ENCODE data around the gene LRP1B. TPM values are rescaled to one million over a fixed set of nuclear protein-coding genes. Genes with fewer than 3 reads are reported as not detected.
"Not testable (repeated sequence)": the region's sequence is repeated elsewhere in the genome, so short reads cannot be mapped to it uniquely, and the experiment has no call there.

LRP1B gene
- total RNA-seq, 1 donor from 2014 or later: 0.54 TPM

GRCh38 chr2:141828761-141829160 lies 302.1 kb downstream of the LRP1B start:
- no peak for DNase-seq (ENCODE audit: low read depth, low spot score)
- H3K4me3 Mint-ChIP-seq: no peak overlapping the region

GRCh38 chr2:141824790-141825189 lies 306.0 kb downstream of the LRP1B start:
- DNase-seq (ENCODE audit: low read depth, low spot score): no peak
- no peak for TF ChIP-seq CTCF (conservative IDR thresholded peaks at IDR 0.05)
- H3K27ac Mint-ChIP-seq (ENCODE audit: unreplicated experiment): no peak overlapping the region
- H3K4me3 Mint-ChIP-seq: no peak overlapping the region
- no peaks in the 10 kb centered on the region for H3K27me3 Mint-ChIP-seq (ENCODE audit: low read depth)
- no peaks in the 10 kb centered on the region for H3K36me3 Mint-ChIP-seq (ENCODE audit: low read depth)
- no peaks in the 10 kb centered on the region for H3K4me1 Mint-ChIP-seq
- no peaks in the 10 kb centered on the region for H3K9me3 Mint-ChIP-seq

More at GRCh38 chr2:141828761-141829160, 302.1 kb downstream of the LRP1B start:
- no peaks in the 10 kb centered on the region for H3K27me3 Mint-ChIP-seq (ENCODE audit: low read depth)
- no peak for TF ChIP-seq CTCF (conservative IDR thresholded peaks at IDR 0.05)
- H3K36me3 Mint-ChIP-seq (ENCODE audit: low read depth): no peaks in the 10 kb centered on the region
- no peak overlapping the region for H3K27ac Mint-ChIP-seq (ENCODE audit: unreplicated experiment)
- no peaks in the 10 kb centered on the region for H3K4me1 Mint-ChIP-seq
- H3K9me3 Mint-ChIP-seq: no peaks in the 10 kb centered on the region

- DNase-seq (ENCODE audit: low read depth, low spot score): no peak
- Mint-ChIP-seq H3K4me3 (no peak overlapping the region), H3K27me3 (ENCODE audit: low read depth) (no peaks in the 10 kb centered on the region), H3K36me3 (ENCODE audit: low read depth) (no peaks in the 10 kb centered on the region), H3K27ac (ENCODE audit: unreplicated experiment) (no peak overlapping the region), H3K9me3 (peaks cover 3% of the 10 kb centered on the region), H3K4me1 (no peaks in the 10 kb centered on the region)
- no peak for TF ChIP-seq CTCF (conservative IDR thresholded peaks at IDR 0.05)
Observed at GRCh38 chr2:141820893-141821292, 309.9 kb downstream of the LRP1B start.

GRCh38 chr2:141815320-141815719 lies 315.5 kb downstream of the LRP1B start:
- not testable (repeated sequence) for H3K36me3 Mint-ChIP-seq (ENCODE audit: low read depth); H3K27me3 Mint-ChIP-seq (ENCODE audit: low read depth); DNase-seq (ENCODE audit: low read depth, low spot score); H3K4me1 Mint-ChIP-seq; H3K4me3 Mint-ChIP-seq; H3K27ac Mint-ChIP-seq (ENCODE audit: unreplicated experiment)
- H3K9me3 Mint-ChIP-seq: peaks cover 16% of the 10 kb centered on the region

- Mint-ChIP-seq H3K27me3 (ENCODE audit: low read depth) (no peaks in the 10 kb centered on the region), H3K4me1 (no peaks in the 10 kb centered on the region), H3K27ac (ENCODE audit: unreplicated experiment) (no peak overlapping the region), H3K36me3 (ENCODE audit: low read depth) (peaks cover 7% of the 10 kb centered on the region), H3K9me3 (peaks cover 14% of the 10 kb centered on the region), H3K4me3 (no peak overlapping the region)
- no peak for DNase-seq (ENCODE audit: low read depth, low spot score)
- TF ChIP-seq CTCF (conservative IDR thresholded peaks at IDR 0.05): no peak
Observed at GRCh38 chr2:141814150-141814549, 316.7 kb downstream of the LRP1B start.

- Mint-ChIP-seq H3K27ac (ENCODE audit: unreplicated experiment) (no peak overlapping the region), H3K4me3 (no peak overlapping the region), H3K27me3 (ENCODE audit: low read depth) (no peaks in the 10 kb centered on the region), H3K9me3 (peaks cover 14% of the 10 kb centered on the region), H3K4me1 (no peaks in the 10 kb centered on the region), H3K36me3 (ENCODE audit: low read depth) (peaks cover 6% of the 10 kb centered on the region)
- TF ChIP-seq CTCF (conservative IDR thresholded peaks at IDR 0.05): no peak
- no peak for DNase-seq (ENCODE audit: low read depth, low spot score)
Observed at GRCh38 chr2:141810148-141810547, 320.7 kb downstream of the LRP1B start.

All from neural crest cell (in vitro differentiated cells).